CD8-positive, alpha-beta memory T cell (primary cell): ENCODE data around the gene PPP2R5C. TPM values are rescaled to one million over a fixed set of nuclear protein-coding genes. Genes with fewer than 3 reads are reported as not detected.
"Not testable (repeated sequence)": the region's sequence is repeated elsewhere in the genome, so short reads cannot be mapped to it uniquely, and the experiment has no call there.

ENCODE experiments used
- CTCF ChIA-PET: fragments of 350-600 bp; sonication (Branson Sonifier 250); formaldehyde crosslinking; loops from one replicate; lab custom pipeline; 2021; ENCODE audit warnings: antibody characterized with exemption; lab: Charles Lee
- POLR2A ChIA-PET: fragments of 350-600 bp; sonication (Branson Sonifier 250); formaldehyde crosslinking; loops from one replicate; lab custom pipeline; 2021; ENCODE audit warnings: antibody characterized with exemption; lab: Charles Lee
- DNase-seq, 5 donors: peaks; one replicate each; pipeline versions ENCODE4 v3.0.0 to v3.0.0-alpha.2; 2020 to 2022; ENCODE audit warnings: mixed read lengths in 1 of 5
- H3K27ac ChIP-seq: one replicate; pipeline ENCODE4 v1.7.0; 2013; ENCODE audit warnings: low read depth, mild to moderate bottlenecking, low read length, moderate library complexity
- H3K27me3 ChIP-seq: 2 replicates; pipeline ENCODE4 v1.7.0; 2013; ENCODE audit warnings: low read length, mild to moderate bottlenecking; ENCODE audit not compliant: insufficient read depth, poor library complexity, severe bottlenecking
- H3K36me3 ChIP-seq: 2 replicates; pipeline ENCODE4 v1.7.0; 2013; ENCODE audit warnings: mild to moderate bottlenecking, low read length, moderate library complexity; ENCODE audit not compliant: insufficient read depth
- H3K4me1 ChIP-seq: 2 replicates; pipeline ENCODE4 v1.7.0; 2013; ENCODE audit warnings: mild to moderate bottlenecking, low read length, moderate library complexity; ENCODE audit not compliant: insufficient read depth
- H3K4me3 ChIP-seq: 2 replicates; pipeline ENCODE4 v1.7.0; 2013; ENCODE audit warnings: mild to moderate bottlenecking, low read length
- H3K9me3 ChIP-seq: 2 replicates; pipeline ENCODE4 v1.7.0; 2013; ENCODE audit warnings: mild to moderate bottlenecking, low read length
- H3K27ac Mint-ChIP-seq, 8 donors: one replicate each; pipeline ENCODE4 v1.8.0; 2020 to 2021; ENCODE audit warnings: mixed read lengths in 8 of 8, mild to moderate bottlenecking in 6 of 8, inconsistent platforms in 3 of 8, moderate library complexity in 3 of 8
- H3K27me3 Mint-ChIP-seq, 2 donors: one replicate each; pipeline ENCODE4 v1.8.0; 2020 to 2021; ENCODE audit warnings: mixed read lengths in 2 of 2, mild to moderate bottlenecking in 1 of 2, moderate library complexity in 1 of 2
- H3K36me3 Mint-ChIP-seq, 3 donors: one replicate each; pipeline ENCODE4 v1.8.0; 2020 to 2021; ENCODE audit warnings: mixed read lengths in 3 of 3, inconsistent platforms in 1 of 3, mild to moderate bottlenecking in 1 of 3
- H3K4me1 Mint-ChIP-seq, 3 donors: one replicate each; pipeline ENCODE4 v1.8.0; 2020 to 2021; ENCODE audit warnings: mixed read lengths in 3 of 3, inconsistent platforms in 1 of 3, mild to moderate bottlenecking in 1 of 3
- H3K4me3 Mint-ChIP-seq, 7 donors: one replicate each; pipeline ENCODE4 v1.8.0; 2020 to 2021; ENCODE audit warnings: mixed read lengths in 7 of 7, mild to moderate bottlenecking in 6 of 7, moderate library complexity in 4 of 7, inconsistent platforms in 2 of 7
- H3K9me3 Mint-ChIP-seq, 5 donors: one replicate each; pipeline ENCODE4 v1.8.0; 2020 to 2022; ENCODE audit warnings: mixed read lengths in 5 of 5, mild to moderate bottlenecking in 3 of 5, moderate library complexity in 2 of 5, inconsistent platforms in 1 of 5
- polyA plus RNA-seq: library from polyadenylated mRNA; unstranded; fragments of 300-500 nt; fragmentation: Illumina TruSeq; gene quantifications from one replicate; pipeline ENCODE4 v1.2.3, GENCODE V29; 2021
- total RNA-seq, 2 experiments: library from RNA; stranded (reverse); gene quantifications; one replicate each; pipeline ENCODE4 v1.2.3, GENCODE V29; 2021

The PPP2R5C gene
- total and polyA plus RNA-seq, 3 experiments from 2014 or later: 278 to 342 (median 307) TPM

DNA sequence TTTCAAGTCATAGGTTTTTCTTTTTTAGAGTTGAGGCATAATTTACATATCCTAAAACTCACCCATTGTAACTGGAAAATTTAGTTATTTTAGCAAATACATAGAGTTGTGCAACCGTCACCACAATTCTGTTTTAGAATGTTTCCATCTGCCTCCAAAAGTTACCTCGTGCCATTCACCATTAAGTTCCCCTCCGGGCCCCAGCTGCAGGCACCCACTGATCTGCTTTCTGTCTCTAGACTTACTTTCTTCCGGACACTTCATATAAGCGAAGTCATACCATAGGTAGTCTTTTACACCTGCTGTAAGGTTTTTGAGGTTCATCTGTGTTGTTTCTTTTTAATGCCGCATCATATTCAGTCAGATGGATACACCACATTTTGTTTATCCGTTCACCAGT is 28.7 kb downstream of the PPP2R5C start:
- CTCF ChIA-PET: interaction anchor here (1.6 kb wide), 1 partner anchor 25 kb away, joined by 3 read pairs; no protein-coding TSS in a partner anchor

GRCh38 chr14:101791919-101792572 is 30.5 kb downstream of the PPP2R5C start:
- Histone ChIP-seq H3K4me3 (peak overlapping the region; percentile 44), H3K4me1 (peaks cover 7% of the 10 kb centered on the region), H3K36me3 (peaks cover under 1% of the 10 kb centered on the region), H3K27ac (no peak overlapping the region), H3K9me3 (no peaks in the 10 kb centered on the region), H3K27me3 (no peaks in the 10 kb centered on the region)
- CTCF ChIA-PET: interaction anchor here (0.8 to 1.7 kb wide), 8 partner anchors 13 to 94 kb away, joined by 3 to 6 read pairs (median 3); no protein-coding TSS in a partner anchor
- H3K9me3 Mint-ChIP-seq: no peaks in the 10 kb centered on the region
- peak overlapping the region; percentile 70 to 86 (median 79) for H3K4me3 Mint-ChIP-seq
- peaks cover 34 to 57% (median 37%) of the 10 kb centered on the region in 3 donors for H3K4me1 Mint-ChIP-seq
- POLR2A ChIA-PET: interaction anchor here (0.6 to 2.5 kb wide), 8 partner anchors 8 to 44 kb away, joined by 3 to 17 read pairs (median 4); no protein-coding TSS in a partner anchor
- peak overlapping the region; percentile 53 to 95 (median 90) for H3K27ac Mint-ChIP-seq
- H3K36me3 Mint-ChIP-seq: peaks cover 4 to 38% (median 6%) of the 10 kb centered on the region in 3 donors
- peak in 2 of 5 donors; percentile 37 to 39 for DNase-seq
- no peaks in the 10 kb centered on the region for H3K27me3 Mint-ChIP-seq

More for the DNA sequence above, 28.7 kb downstream of the PPP2R5C start:
- H3K27ac ChIP-seq: no peak overlapping the region
- no peak overlapping the region for H3K4me3 ChIP-seq
- POLR2A ChIA-PET: interaction anchor here (1.0 kb wide), 1 partner anchor 19 kb away, joined by 3 read pairs; no protein-coding TSS in a partner anchor
- H3K9me3 ChIP-seq: no peaks in the 10 kb centered on the region
- Mint-ChIP-seq H3K4me3 (no peak overlapping the region), H3K27me3 (no peaks in the 10 kb centered on the region), H3K36me3 (peaks cover 3 to 35% (median 5%) of the 10 kb centered on the region in 3 donors), H3K27ac (peak overlapping the region in 5 of 8 donors; percentile 9 to 81 (median 30)), H3K4me1 (peaks cover 34 to 58% (median 37%) of the 10 kb centered on the region in 3 donors), H3K9me3 (no peaks in the 10 kb centered on the region)
- H3K27me3 ChIP-seq: no peaks in the 10 kb centered on the region
- H3K4me1 ChIP-seq: peaks cover 7% of the 10 kb centered on the region
- H3K36me3 ChIP-seq: no peaks in the 10 kb centered on the region
- DNase-seq: no peak

GRCh38 chr14:101796016-101796415 is 34.5 kb downstream of the PPP2R5C start:
- Mint-ChIP-seq H3K27me3 (no peaks in the 10 kb centered on the region), H3K27ac (peak overlapping the region in 1 of 8 donors; percentile 11), H3K4me3 (no peak overlapping the region), H3K4me1 (peaks cover 26 to 49% (median 33%) of the 10 kb centered on the region in 3 donors), H3K9me3 (no peaks in the 10 kb centered on the region), H3K36me3 (peaks cover 11 to 45% (median 12%) of the 10 kb centered on the region in 3 donors)
- DNase-seq: no peak
- peaks cover 7% of the 10 kb centered on the region for H3K4me1 ChIP-seq
- ChIA-PET CTCF (interaction anchor here (2.0 kb wide), 1 partner anchor 89 kb away, joined by 8 read pairs; no protein-coding TSS in a partner anchor), POLR2A (no interaction called here)
- peaks cover 8% of the 10 kb centered on the region for H3K36me3 ChIP-seq
- H3K27me3 ChIP-seq: no peaks in the 10 kb centered on the region
- H3K4me3 ChIP-seq: no peak overlapping the region
- no peaks in the 10 kb centered on the region for H3K9me3 ChIP-seq
- no peak overlapping the region for H3K27ac ChIP-seq

DNA sequence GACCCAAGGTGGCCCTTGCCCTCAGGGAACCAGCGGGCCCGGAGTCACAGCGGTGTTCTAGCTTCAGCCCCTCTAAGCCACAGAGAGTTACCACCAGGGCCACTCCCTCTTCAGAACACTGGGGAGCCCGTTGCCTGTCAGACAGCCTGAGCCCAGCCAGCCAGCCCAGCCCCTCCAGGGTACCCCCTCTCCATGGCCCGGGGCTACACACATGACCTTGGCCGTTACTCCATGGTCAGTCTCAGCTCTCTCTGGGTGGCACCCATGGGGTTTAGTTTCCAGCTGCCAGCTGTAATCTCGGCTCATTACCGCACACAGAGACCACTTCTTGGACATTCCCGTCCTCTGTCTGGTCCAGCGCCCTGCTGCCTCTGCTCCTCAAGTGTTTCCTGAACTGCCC is 35.0 kb downstream of the PPP2R5C start:
- Mint-ChIP-seq H3K9me3 (no peaks in the 10 kb centered on the region), H3K27ac (peak overlapping the region in 2 of 8 donors; percentile 11 to 37), H3K4me1 (peaks cover 23 to 45% (median 28%) of the 10 kb centered on the region in 3 donors), H3K27me3 (no peaks in the 10 kb centered on the region), H3K4me3 (no peak overlapping the region), H3K36me3 (peaks cover 11 to 46% (median 12%) of the 10 kb centered on the region in 3 donors)
- no peak for DNase-seq
- CTCF ChIA-PET: no interaction called here
- H3K36me3 ChIP-seq: peaks cover 8% of the 10 kb centered on the region
- no peaks in the 10 kb centered on the region for H3K27me3 ChIP-seq
- no peak overlapping the region for H3K4me3 ChIP-seq
- H3K27ac ChIP-seq: no peak overlapping the region
- H3K4me1 ChIP-seq: peaks cover 6% of the 10 kb centered on the region
- H3K9me3 ChIP-seq: no peaks in the 10 kb centered on the region
- POLR2A ChIA-PET: no interaction called here

GRCh38 chr14:101797856-101798255 is 36.3 kb downstream of the PPP2R5C start:
- Histone ChIP-seq H3K27me3 (no peaks in the 10 kb centered on the region), H3K4me3 (no peak overlapping the region), H3K9me3 (no peaks in the 10 kb centered on the region), H3K4me1 (no peaks in the 10 kb centered on the region), H3K27ac (no peak overlapping the region), H3K36me3 (peaks cover 8% of the 10 kb centered on the region)
- CTCF ChIA-PET: no interaction called here
- POLR2A ChIA-PET: no interaction called here
- peaks cover 11 to 51% (median 12%) of the 10 kb centered on the region in 3 donors for H3K36me3 Mint-ChIP-seq
- no peaks in the 10 kb centered on the region for H3K27me3 Mint-ChIP-seq
- H3K9me3 Mint-ChIP-seq: no peaks in the 10 kb centered on the region
- H3K4me1 Mint-ChIP-seq: peaks cover 10 to 34% (median 14%) of the 10 kb centered on the region in 3 donors
- peak overlapping the region in 2 of 8 donors; percentile 14 to 24 for H3K27ac Mint-ChIP-seq
- H3K4me3 Mint-ChIP-seq: peak overlapping the region in 1 of 7 donors; percentile 36
- DNase-seq: no peak

GRCh38 chr14:101804373-101804772 is 42.9 kb downstream of the PPP2R5C start:
- not testable (repeated sequence) for H3K36me3 ChIP-seq
- H3K36me3 Mint-ChIP-seq: peaks cover 4 to 17% (median 4%) of the 10 kb centered on the region in 3 donors
- H3K27ac Mint-ChIP-seq: peak overlapping the region in 3 of 8 donors; percentile 11 to 74 (median 31)

GRCh38 chr14:101806252-101806651 is 44.7 kb downstream of the PPP2R5C start:
- Mint-ChIP-seq H3K36me3 (peaks cover 0 to 28% (median 3%) of the 10 kb centered on the region in 3 donors), H3K4me1 (peaks cover 13 to 35% (median 27%) of the 10 kb centered on the region in 3 donors)
- H3K9me3 ChIP-seq, H3K4me3 Mint-ChIP-seq, H3K36me3 ChIP-seq, H3K9me3 Mint-ChIP-seq, H3K4me3 ChIP-seq, DNase-seq, POLR2A ChIA-PET, H3K27me3 Mint-ChIP-seq, H3K27ac ChIP-seq, H3K27me3 ChIP-seq, H3K27ac Mint-ChIP-seq, H3K4me1 ChIP-seq: not testable (repeated sequence)
- CTCF ChIA-PET: interaction anchor here (1.5 kb wide), 1 partner anchor 38 kb away, joined by 3 read pairs; no protein-coding TSS in a partner anchor

More at GRCh38 chr14:101804373-101804772, 42.9 kb downstream of the PPP2R5C start:
- POLR2A ChIA-PET: interaction anchor here (0.6 to 1.2 kb wide), 2 partner anchors 15 to 22 kb away, joined by 3 to 7 read pairs; no protein-coding TSS in a partner anchor
- H3K27me3 Mint-ChIP-seq, H3K4me1 ChIP-seq, H3K9me3 ChIP-seq, DNase-seq, CTCF ChIA-PET, H3K27me3 ChIP-seq, H3K27ac ChIP-seq, H3K4me3 Mint-ChIP-seq, H3K4me3 ChIP-seq, H3K9me3 Mint-ChIP-seq: not testable (repeated sequence)
- peaks cover 7 to 27% (median 21%) of the 10 kb centered on the region in 3 donors for H3K4me1 Mint-ChIP-seq
